GM12875 (cell line): ENCODE measurements around the gene ABCA8.

ENCODE experiments used
- H3K4me3 ChIP-seq: one replicate; pipeline ENCODE4 v1.5.1; 2011; ENCODE audit warnings: low read depth, low read length, control low read depth
- CTCF ChIP-seq: IDR thresholded peaks from 2 replicates; pipeline ENCODE4 v1.5.1; 2011; ENCODE audit warnings: low read depth, mild to moderate bottlenecking, control low read depth, inconsistent platforms, low read length, moderate library complexity, borderline replicate concordance; ENCODE audit not compliant: insufficient read depth

ABCA8 gene

GRCh38 chr17:68937890-68938514 is 17.2 kb downstream of the ABCA8 start:
- no peak for TF ChIP-seq CTCF
- H3K4me3 ChIP-seq, result no peak overlapping the region

- no peak overlapping the region for H3K4me3 ChIP-seq
- no peak for TF ChIP-seq CTCF
These were observed 27.7 kb downstream of the ABCA8 start for GRCh38 chr17:68927516-68927915.

- TF ChIP-seq CTCF, result no peak
- no peak overlapping the region for H3K4me3 ChIP-seq
These were observed 30.1 kb downstream of the ABCA8 start for GRCh38 chr17:68924793-68925720.

- TF ChIP-seq CTCF, result no peak
- no peak overlapping the region for H3K4me3 ChIP-seq
These were observed 44.3 kb downstream of the ABCA8 start for GRCh38 chr17:68910789-68911431.

- TF ChIP-seq CTCF, result no peak
- H3K4me3 ChIP-seq, result no peak overlapping the region
These were observed 44.9 kb downstream of the ABCA8 start for GRCh38 chr17:68910251-68910705.

GRCh38 chr17:68909066-68909465 is 46.1 kb downstream of the ABCA8 start:
- no peak overlapping the region for H3K4me3 ChIP-seq
- TF ChIP-seq CTCF, result no peak
